GM10266 (cell line): Measurements from ENCODE around the gene S100A1.

Experiments used
- DNase-seq: peaks from one replicate; pipeline ENCODE4 v3.0.0; 2012; ENCODE audit errors: extremely low spot score
- TF ChIP-seq, protein P1 (sequence below): IDR thresholded peaks from 2 replicates; pipeline ENCODE4 v1.5.1; 2012; ENCODE audit warnings: mild to moderate bottlenecking, low read depth; ENCODE audit not compliant: control insufficient read depth, insufficient read depth; ENCODE audit errors: missing control alignments

S100A1 gene

DNA sequence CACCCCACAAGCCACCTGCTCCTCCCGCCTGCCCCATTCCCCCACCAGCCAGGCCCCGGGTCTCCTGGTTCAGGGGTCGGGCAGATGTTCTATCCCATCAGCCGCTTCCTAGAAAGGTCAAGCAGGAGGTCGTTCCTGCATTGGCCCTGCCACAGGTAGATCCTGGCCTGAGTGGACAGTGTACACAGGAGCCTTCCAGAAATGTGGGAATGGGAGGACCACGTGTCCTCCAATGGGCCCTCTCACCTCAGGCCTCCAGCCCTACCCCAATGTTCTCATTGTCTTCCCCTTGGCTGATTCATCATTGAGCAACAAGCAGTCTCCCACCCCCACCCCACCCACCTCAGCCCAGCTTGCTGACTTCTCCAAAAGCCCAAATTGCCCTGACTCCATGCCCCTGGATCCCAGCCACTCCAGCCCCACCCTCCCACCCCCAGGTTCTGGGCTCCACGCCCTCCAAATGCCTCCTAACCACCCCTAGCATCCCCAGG lies 17.4 kb upstream of the S100A1 start:
- no peak for DNase-seq

DNA sequence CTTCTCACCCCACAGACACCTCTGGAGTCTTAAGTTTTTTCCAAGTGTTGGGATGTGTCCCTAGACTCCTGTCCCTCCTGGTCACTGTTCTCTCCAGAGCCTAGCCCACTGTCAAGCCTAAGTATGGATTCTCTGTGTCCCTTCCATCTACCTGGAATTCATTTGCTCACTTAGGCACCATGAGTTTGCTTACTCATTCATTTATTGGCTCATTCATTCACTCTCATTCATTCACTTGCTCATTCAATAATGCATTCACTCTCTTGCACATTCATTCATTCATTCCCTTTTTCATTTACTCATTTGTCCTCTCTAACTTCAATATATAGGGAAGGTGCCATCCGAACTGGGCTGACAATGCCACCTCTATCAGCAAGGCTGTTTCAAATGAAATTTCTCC lies 16.9 kb upstream of the S100A1 start:
- TF ChIP-seq, protein P1, sequence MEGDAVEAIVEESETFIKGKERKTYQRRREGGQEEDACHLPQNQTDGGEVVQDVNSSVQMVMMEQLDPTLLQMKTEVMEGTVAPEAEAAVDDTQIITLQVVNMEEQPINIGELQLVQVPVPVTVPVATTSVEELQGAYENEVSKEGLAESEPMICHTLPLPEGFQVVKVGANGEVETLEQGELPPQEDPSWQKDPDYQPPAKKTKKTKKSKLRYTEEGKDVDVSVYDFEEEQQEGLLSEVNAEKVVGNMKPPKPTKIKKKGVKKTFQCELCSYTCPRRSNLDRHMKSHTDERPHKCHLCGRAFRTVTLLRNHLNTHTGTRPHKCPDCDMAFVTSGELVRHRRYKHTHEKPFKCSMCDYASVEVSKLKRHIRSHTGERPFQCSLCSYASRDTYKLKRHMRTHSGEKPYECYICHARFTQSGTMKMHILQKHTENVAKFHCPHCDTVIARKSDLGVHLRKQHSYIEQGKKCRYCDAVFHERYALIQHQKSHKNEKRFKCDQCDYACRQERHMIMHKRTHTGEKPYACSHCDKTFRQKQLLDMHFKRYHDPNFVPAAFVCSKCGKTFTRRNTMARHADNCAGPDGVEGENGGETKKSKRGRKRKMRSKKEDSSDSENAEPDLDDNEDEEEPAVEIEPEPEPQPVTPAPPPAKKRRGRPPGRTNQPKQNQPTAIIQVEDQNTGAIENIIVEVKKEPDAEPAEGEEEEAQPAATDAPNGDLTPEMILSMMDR: no peak
- no peak for DNase-seq

More for the DNA sequence above, 17.4 kb upstream of the S100A1 start:
- TF ChIP-seq, protein P1: no peak

DNA sequence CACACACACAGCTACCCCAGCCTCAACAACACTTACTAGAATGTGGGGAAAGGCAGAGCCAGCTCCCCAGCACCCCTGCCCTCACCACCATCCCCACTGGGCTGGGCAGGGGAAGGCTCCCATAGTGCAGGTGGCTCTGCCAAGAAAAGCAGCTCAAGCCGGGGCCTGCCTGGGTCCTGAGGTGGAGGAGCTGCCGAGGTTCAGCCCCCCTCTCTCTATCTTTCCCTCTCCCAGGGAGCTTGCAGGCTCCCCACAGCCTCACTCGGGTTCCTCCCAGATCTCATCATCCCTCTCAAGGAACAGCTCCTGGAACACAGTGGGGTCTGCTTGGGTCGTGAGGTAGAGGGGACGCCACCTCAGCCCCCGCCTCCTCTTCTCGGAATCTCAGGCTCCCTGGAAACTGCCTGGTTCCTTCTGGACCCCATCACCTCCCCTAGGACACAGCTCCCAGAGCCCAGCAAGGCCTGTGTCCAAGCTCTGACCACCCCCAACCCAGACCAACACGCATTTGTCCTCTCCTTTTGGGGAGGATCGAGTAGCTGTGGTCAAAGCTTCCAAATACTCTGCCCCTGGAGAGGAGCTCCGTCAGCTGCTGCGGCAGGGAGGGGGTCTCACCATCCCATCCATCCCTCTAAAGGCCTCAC lies 16.0 kb upstream of the S100A1 start:
- TF ChIP-seq, protein P1: no peak
- DNase-seq: no peak

- no peak for DNase-seq
- TF ChIP-seq, protein P1: no peak
These were observed 15.4 kb upstream of the S100A1 start, which contains the start of gene S100A16 for GRCh38 chr1:153612755-153613331. S100A16 (minus strand) TSS chr1:153613137; CDS start chr1:153608151, 4,986 bp downstream.

DNA sequence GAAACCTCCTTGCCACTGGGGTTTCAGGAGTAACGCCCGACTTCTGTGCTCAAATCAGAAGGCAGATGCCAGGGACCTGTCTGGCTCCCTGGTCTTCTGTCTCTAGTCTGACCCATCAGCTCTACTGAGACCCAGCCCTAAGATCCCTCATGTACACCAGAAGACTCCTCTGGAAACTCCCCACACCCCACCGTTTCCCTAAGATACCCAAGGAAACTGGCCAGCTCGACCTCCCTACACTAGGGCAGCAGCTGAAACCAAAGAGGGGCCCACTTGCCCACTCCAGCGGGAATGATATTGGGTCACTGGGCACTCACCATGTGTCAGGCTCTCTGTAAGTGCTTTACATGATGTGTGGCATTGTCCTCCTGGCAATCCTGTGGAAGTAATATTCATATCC lies 14.8 kb upstream of the S100A1 start:
- TF ChIP-seq, protein P1: no peak
- DNase-seq: no peak

GRCh38 chr1:153614189-153614900 lies 13.9 kb upstream of the S100A1 start:
- TF ChIP-seq, protein P1: no peak
- no peak for DNase-seq

DNA sequence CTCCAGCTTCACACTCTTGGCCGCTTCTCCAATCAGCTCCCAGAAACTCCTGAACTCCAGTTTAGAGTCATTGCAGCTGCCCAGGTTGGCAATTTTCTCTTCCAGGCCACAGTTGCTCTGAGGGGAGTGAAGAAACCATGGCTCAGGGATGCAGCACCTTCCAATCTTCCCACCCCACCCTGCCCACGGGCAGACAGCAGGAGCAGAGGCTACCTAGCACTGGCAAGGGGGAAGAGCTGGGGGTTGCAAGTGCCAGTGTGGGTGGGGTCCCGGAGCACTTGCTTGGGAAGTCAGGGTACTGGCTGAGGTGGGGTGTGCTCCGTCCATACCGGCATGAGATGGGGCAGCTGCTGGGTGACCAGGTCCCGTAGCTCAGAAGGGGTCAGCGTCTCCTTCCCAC lies 13.3 kb upstream of the S100A1 start:
- TF ChIP-seq, protein P1: no peak

More for the DNA sequence above, 13.3 kb upstream of the S100A1 start:
- DNase-seq: no peak
